WI38 (cell line): ENCODE data around the gene ALDH1L1.

ENCODE experiments used
- H3K4me3 ChIP-seq: 2 replicates; pipeline ENCODE4 v1.5.1; 2011; ENCODE audit warnings: low read depth, mild to moderate bottlenecking, control low read depth, low read length
- CTCF ChIP-seq: IDR thresholded peaks from 2 replicates; pipeline ENCODE4 v1.5.1; 2012; ENCODE audit warnings: low read depth, mild to moderate bottlenecking, control low read depth, low read length

ALDH1L1 gene

GRCh38 chr3:126111566-126112475 is 68.6 kb downstream of the ALDH1L1 start:
- TF ChIP-seq CTCF, result no peak

DNA sequence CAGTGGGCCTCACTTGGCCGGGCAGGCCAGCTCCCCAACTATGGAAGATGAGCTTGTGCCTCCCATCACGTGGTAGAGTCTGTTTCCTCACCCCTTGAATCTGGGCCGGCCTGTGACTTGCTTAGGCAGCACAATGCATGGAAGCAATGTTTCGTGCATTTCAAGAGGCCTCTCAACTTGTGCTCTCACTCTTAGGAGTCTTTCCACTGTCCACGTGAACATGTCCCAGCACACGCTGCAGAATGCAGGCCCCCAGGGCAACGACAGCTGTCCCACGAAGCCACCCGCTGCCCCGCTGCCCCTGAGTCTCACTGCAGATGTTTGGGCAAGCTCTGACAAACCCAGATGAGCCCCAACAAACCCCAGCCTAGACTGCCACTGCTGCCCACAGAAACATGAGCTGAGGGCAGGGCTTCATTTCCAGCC is 69.2 kb downstream of the ALDH1L1 start:
- no peak overlapping the region for H3K4me3 ChIP-seq
- no peak for TF ChIP-seq CTCF

More at GRCh38 chr3:126111566-126112475, 68.6 kb downstream of the ALDH1L1 start:
- H3K4me3 ChIP-seq, result no peak overlapping the region

DNA sequence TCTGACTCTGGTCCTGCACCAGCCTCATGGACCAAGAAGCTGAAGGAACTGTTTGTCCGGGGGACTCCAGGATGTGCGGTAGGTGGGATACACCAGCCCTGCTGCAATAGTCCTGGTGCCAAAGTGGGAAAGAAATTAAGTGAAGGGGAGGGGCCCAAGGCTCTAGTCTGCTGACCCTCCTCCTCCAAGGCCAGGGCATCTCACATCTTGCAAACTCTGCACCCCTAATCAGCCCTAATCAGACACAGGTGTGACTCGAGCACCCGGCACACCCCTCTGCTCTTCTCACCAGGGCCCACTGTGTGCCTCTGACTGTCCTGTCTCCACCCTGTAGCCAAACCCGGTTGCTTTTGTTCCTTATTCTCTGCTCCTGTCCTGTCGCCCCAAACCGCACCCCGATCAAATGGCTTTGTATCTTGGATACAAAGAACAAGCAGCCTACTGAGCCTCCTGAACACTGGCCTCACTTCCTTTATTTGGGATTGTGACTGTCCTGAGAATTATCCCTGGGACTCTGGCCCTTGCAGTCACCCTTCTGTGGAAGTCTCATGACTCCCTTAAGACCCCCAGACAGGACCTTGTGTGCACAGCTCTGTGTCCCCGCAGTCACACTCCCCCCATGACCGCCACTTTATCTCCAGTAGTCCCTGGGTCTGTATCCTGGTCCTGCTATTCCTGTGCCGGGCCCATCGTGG is 69.8 kb downstream of the ALDH1L1 start:
- TF ChIP-seq CTCF, result no peak
- no peak overlapping the region for H3K4me3 ChIP-seq

- no peak overlapping the region for H3K4me3 ChIP-seq
- no peak for TF ChIP-seq CTCF
Measured at GRCh38 chr3:126109880-126110235, 70.5 kb downstream of the ALDH1L1 start.

GRCh38 chr3:126109146-126109879 is 71.1 kb downstream of the ALDH1L1 start:
- no peak overlapping the region for H3K4me3 ChIP-seq
- TF ChIP-seq CTCF, result no peak

GRCh38 chr3:126108676-126109050 is 71.7 kb downstream of the ALDH1L1 start:
- TF ChIP-seq CTCF, result no peak

More at GRCh38 chr3:126108676-126109050, 71.7 kb downstream of the ALDH1L1 start:
- H3K4me3 ChIP-seq, result no peak overlapping the region
